ENCODE data around the gene PCDHA4. TPM values are rescaled to one million over a fixed set of nuclear protein-coding genes. Genes with fewer than 3 reads are reported as not detected.
"Not testable (repeated sequence)": the region's sequence is repeated elsewhere in the genome, so short reads cannot be mapped to it uniquely, and the experiment has no call there.

Gene PCDHA4
- total RNA-seq, 2 donors from 2014 or later: 0.43 to 0.63 TPM

DNA sequence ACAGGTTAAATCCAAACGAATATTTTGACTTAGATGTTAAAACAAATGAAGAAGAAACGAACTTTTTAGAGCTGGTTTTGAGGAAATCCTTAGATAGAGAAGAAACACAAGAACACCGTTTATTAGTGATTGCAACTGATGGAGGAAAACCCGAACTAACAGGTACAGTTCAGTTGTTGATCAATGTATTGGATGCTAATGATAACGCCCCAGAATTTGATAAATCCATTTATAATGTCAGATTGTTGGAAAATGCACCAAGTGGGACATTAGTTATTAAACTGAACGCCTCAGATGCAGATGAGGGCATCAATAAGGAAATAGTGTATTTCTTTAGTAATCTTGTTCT is 15.4 kb downstream of the PCDHA4 start:
- no peak for TF ChIP-seq CTCF (IDR thresholded peaks at IDR 0.05)
- H3K4me3 ChIP-seq: no peak overlapping the region
- H3K27ac ChIP-seq: no peak overlapping the region
- DNase-seq (ENCODE audit: low spot score): no peak
- H3K27me3 ChIP-seq: no peaks in the 10 kb centered on the region
- H3K36me3 ChIP-seq: no peaks in the 10 kb centered on the region
- H3K4me1 ChIP-seq: no peaks in the 10 kb centered on the region
- H3K9me3 ChIP-seq: peaks cover 0 to 36% of the 10 kb centered on the region in 2 donors

GRCh38 chr5:140822969-140823368 is 16.1 kb downstream of the PCDHA4 start:
- H3K9me3 ChIP-seq: peaks cover 0 to 42% of the 10 kb centered on the region in 2 donors
- not testable (repeated sequence) for H3K27ac ChIP-seq; H3K4me3 ChIP-seq; DNase-seq (ENCODE audit: low spot score); H3K36me3 ChIP-seq; H3K27me3 ChIP-seq; H3K4me1 ChIP-seq

DNA sequence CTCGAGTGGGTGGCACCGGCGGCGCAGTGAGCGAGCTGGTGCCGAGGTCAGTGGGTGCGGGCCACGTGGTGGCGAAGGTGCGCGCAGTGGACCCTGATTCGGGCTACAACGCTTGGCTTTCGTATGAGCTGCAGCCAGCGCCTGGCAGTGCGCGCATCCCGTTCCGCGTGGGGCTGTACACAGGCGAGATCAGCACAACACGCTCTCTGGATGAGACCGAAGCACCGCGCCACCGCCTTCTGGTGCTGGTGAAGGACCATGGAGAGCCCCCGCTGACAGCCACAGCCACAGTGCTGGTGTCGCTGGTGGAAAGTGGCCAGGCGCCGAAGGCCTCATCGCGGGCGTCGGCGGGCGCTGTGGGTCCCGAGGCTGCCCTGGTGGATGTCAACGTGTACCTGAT is 16.6 kb downstream of the PCDHA4 start:
- peaks cover 0 to 47% of the 10 kb centered on the region in 2 donors for H3K9me3 ChIP-seq
- H3K36me3 ChIP-seq: no peaks in the 10 kb centered on the region
- no peak overlapping the region for H3K27ac ChIP-seq
- H3K4me1 ChIP-seq: no peaks in the 10 kb centered on the region
- no peaks in the 10 kb centered on the region for H3K27me3 ChIP-seq
- no peak for TF ChIP-seq CTCF (IDR thresholded peaks at IDR 0.05)
- H3K4me3 ChIP-seq: no peak overlapping the region
- no peak for DNase-seq (ENCODE audit: low spot score)

- TF ChIP-seq CTCF (IDR thresholded peaks at IDR 0.05): no peak
- DNase-seq (ENCODE audit: low spot score): no peak
- no peak within 1 kb of the TSS for H3K27ac ChIP-seq
- no peaks in the 10 kb centered on the region for H3K4me1 ChIP-seq
- peaks cover 0 to 3% of the 10 kb centered on the region in 2 donors for H3K27me3 ChIP-seq
- H3K4me3 ChIP-seq: peak within 1 kb of the TSS in 1 of 2 donors; percentile 36
- no peaks in the 10 kb centered on the region for H3K36me3 ChIP-seq
- peaks cover 0 to 55% of the 10 kb centered on the region in 2 donors for H3K9me3 ChIP-seq
These were observed 21.0 kb downstream of the PCDHA4 start, which contains the start of gene PCDHA6 for GRCh38 chr5:140827704-140828361. TSS of gene PCDHA6 (plus strand) at chr5:140827960. CDS start at chr5:140828092, 132 bp downstream.

DNA sequence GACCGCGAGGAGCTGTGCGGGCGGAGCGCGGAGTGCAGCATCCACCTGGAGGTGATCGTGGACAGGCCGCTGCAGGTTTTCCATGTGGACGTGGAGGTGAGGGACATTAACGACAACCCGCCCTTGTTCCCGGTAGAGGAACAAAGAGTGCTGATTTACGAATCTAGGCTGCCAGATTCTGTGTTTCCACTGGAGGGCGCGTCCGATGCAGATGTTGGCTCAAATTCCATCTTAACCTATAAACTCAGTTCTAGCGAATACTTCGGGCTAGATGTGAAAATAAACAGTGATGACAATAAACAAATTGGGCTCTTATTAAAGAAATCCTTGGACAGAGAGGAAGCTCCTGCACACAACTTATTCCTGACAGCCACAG is 21.5 kb downstream of the PCDHA4 start:
- DNase-seq (ENCODE audit: low spot score): no peak
- H3K36me3 ChIP-seq: no peaks in the 10 kb centered on the region
- H3K27ac ChIP-seq: no peak overlapping the region
- H3K9me3 ChIP-seq: peaks cover 0 to 56% of the 10 kb centered on the region in 2 donors
- peak overlapping the region in 1 of 2 donors; percentile 36 for H3K4me3 ChIP-seq
- H3K27me3 ChIP-seq: peaks cover 0 to 3% of the 10 kb centered on the region in 2 donors
- H3K4me1 ChIP-seq: no peaks in the 10 kb centered on the region
- TF ChIP-seq CTCF (IDR thresholded peaks at IDR 0.05): no peak

- not testable (repeated sequence) for H3K36me3 ChIP-seq; H3K4me3 ChIP-seq; H3K27me3 ChIP-seq; H3K4me1 ChIP-seq; H3K27ac ChIP-seq; DNase-seq (ENCODE audit: low spot score)
- peaks cover 0 to 69% of the 10 kb centered on the region in 2 donors for H3K9me3 ChIP-seq
These were observed 22.9 kb downstream of the PCDHA4 start for GRCh38 chr5:140829511-140830501.
